CD4-positive, alpha-beta T cell treated with Interleukin-6 at 100 ng/mL for 8 hours (primary cell): Measurements from ENCODE around the gene MELTF.

ENCODE experiments used
- DNase-seq: peaks from one replicate; pipeline ENCODE4 v3.0.0-alpha.2; 2020; ENCODE audit warnings: mixed read lengths, low spot score

MELTF gene

GRCh38 chr3:197027151-197027895 lies 2.3 kb downstream of the MELTF start:
- no peak for DNase-seq

GRCh38 chr3:197026481-197026866 lies 3.1 kb downstream of the MELTF start:
- DNase-seq, result no peak

GRCh38 chr3:197025736-197026480 lies 3.7 kb downstream of the MELTF start:
- DNase-seq, result no peak

GRCh38 chr3:197024881-197025735 lies 4.5 kb downstream of the MELTF start:
- DNase-seq, result no peak

GRCh38 chr3:197023998-197024651 lies 5.5 kb downstream of the MELTF start:
- no peak for DNase-seq

GRCh38 chr3:197023241-197023997 lies 6.2 kb downstream of the MELTF start:
- DNase-seq, result no peak

- no peak for DNase-seq
Measured at GRCh38 chr3:197022405-197023231, 7.0 kb downstream of the MELTF start.

- DNase-seq, result no peak
Measured at GRCh38 chr3:197021729-197022404, 7.8 kb downstream of the MELTF start.

GRCh38 chr3:197021231-197021630 lies 8.4 kb downstream of the MELTF start:
- no peak for DNase-seq

GRCh38 chr3:197019535-197019934 lies 10.1 kb downstream of the MELTF start:
- no peak for DNase-seq

- no peak for DNase-seq
Measured at GRCh38 chr3:197019021-197019420, 10.6 kb downstream of the MELTF start.

GRCh38 chr3:197017003-197017402 lies 12.6 kb downstream of the MELTF start:
- DNase-seq, result no peak

GRCh38 chr3:197015790-197016736 lies 13.6 kb downstream of the MELTF start:
- no peak for DNase-seq

GRCh38 chr3:197014942-197015575 lies 14.6 kb downstream of the MELTF start:
- DNase-seq, result no peak

- DNase-seq, result no peak
Measured at GRCh38 chr3:197014024-197014423, 15.6 kb downstream of the MELTF start.

- DNase-seq, result no peak
Measured at GRCh38 chr3:197012540-197012883, 17.1 kb downstream of the MELTF start.

- DNase-seq, result no peak
Measured at GRCh38 chr3:197011780-197012539, 17.7 kb downstream of the MELTF start.
